HEK293 (cell line): ENCODE measurements around the gene LRIT1.

Source experiments
- CTCF ChIA-PET: fragments of 350-600 bp; formaldehyde crosslinking; extraction: SDS; loops from one replicate; lab custom pipeline; 2021; ENCODE audit warnings: antibody characterized with exemption; lab: Yijun Ruan, JAX
- POLR2A ChIA-PET: fragments of 300-600 bp; formaldehyde crosslinking; extraction: SDS; loops from one replicate; lab custom pipeline; 2020; ENCODE audit warnings: antibody characterized with exemption, inconsistent platforms; lab: Yijun Ruan, JAX
- H3K27ac ChIP-seq: fragments of 200-500 bp; sonication (Bioruptor generic); 2 replicates; pipeline ENCODE4 v1.5.1; 2014; ENCODE audit warnings: low read depth, low read length, control low read depth, inconsistent platforms; ENCODE audit errors: extremely low read depth
- H3K36me3 ChIP-seq, 2 experiments: fragments of 200-500 bp in 1 of 2; sonication (Bioruptor generic) in 1 of 2; 1 replicate in 1 of 2; 2 replicates in 1 of 2; pipeline ENCODE4 v1.5.1; 2014 to 2017; ENCODE audit warnings: inconsistent platforms in 2 of 2, low read length in 2 of 2; ENCODE audit not compliant: control insufficient read depth in 2 of 2, insufficient read depth in 1 of 2
- H3K4me1 ChIP-seq: fragments of 200-500 bp; sonication (Bioruptor generic); 2 replicates; pipeline ENCODE4 v1.5.1; 2014; ENCODE audit warnings: mild to moderate bottlenecking, low read length, inconsistent platforms; ENCODE audit not compliant: control insufficient read depth, insufficient read depth
- H3K4me3 ChIP-seq: 2 replicates; pipeline ENCODE4 v1.5.1; 2011; ENCODE audit warnings: low read depth, mild to moderate bottlenecking, control low read depth, low read length, moderate library complexity
- H3K9me3 ChIP-seq: fragments of 200-500 bp; sonication (Bioruptor generic); 2 replicates; pipeline ENCODE4 v1.5.1; 2014; ENCODE audit warnings: low read depth, low read length, inconsistent platforms; ENCODE audit not compliant: control insufficient read depth, insufficient read depth
- EGR2 ChIP-seq: fragments of 450-650 bp; formaldehyde crosslinking; IDR thresholded peaks from 2 replicates; pipeline ENCODE4 v1.5.1; 2016; ENCODE audit warnings: low read depth, missing biosample characterization, missing genetic modification characterization
- PRDM1 ChIP-seq: fragments of 450-650 bp; formaldehyde crosslinking; IDR thresholded peaks from 2 replicates; pipeline ENCODE4; 2016; ENCODE audit warnings: missing biosample characterization, missing genetic modification characterization
- SP7 ChIP-seq: fragments of 450-650 bp; formaldehyde crosslinking; IDR thresholded peaks from 2 replicates; pipeline ENCODE4 v1.5.1; 2016; ENCODE audit warnings: missing biosample characterization, missing genetic modification characterization
- TCF7L2 ChIP-seq: IDR thresholded peaks from 2 replicates; pipeline ENCODE4 v1.6.1; 2011; ENCODE audit warnings: low read depth, mild to moderate bottlenecking, inconsistent platforms, low read length, moderate library complexity, borderline replicate concordance
- ZBTB20 ChIP-seq: fragments of 450-650 bp; formaldehyde crosslinking; IDR thresholded peaks from 2 replicates; pipeline ENCODE4 v1.5.1; 2016; ENCODE audit warnings: missing biosample characterization, missing genetic modification characterization
- ZFP69B ChIP-seq: fragments of 450-650 bp; formaldehyde crosslinking; IDR thresholded peaks from 2 replicates; pipeline ENCODE4 v1.5.1; 2016; ENCODE audit warnings: missing biosample characterization, missing genetic modification characterization
- ZNF157 ChIP-seq: fragments of 450-650 bp; formaldehyde crosslinking; IDR thresholded peaks from 2 replicates; pipeline ENCODE4 v1.5.1; 2016; ENCODE audit warnings: missing biosample characterization, missing genetic modification characterization
- ZNF335 ChIP-seq: fragments of 450-650 bp; formaldehyde crosslinking; conservative IDR thresholded peaks from 2 replicates; pipeline ENCODE4 v1.5.1; 2016; ENCODE audit warnings: missing biosample characterization, missing genetic modification characterization
- ZNF404 ChIP-seq: fragments of 450-650 bp; formaldehyde crosslinking; IDR thresholded peaks from 2 replicates; pipeline ENCODE4 v1.5.1; 2017; ENCODE audit warnings: missing biosample characterization, missing genetic modification characterization
- ZNF768 ChIP-seq: fragments of 450-650 bp; formaldehyde crosslinking; IDR thresholded peaks from 2 replicates; pipeline ENCODE4 v1.5.1; 2018; ENCODE audit warnings: missing biosample characterization, mild to moderate bottlenecking, missing genetic modification characterization
- TF ChIP-seq, protein P1 (sequence below): fragments of 450-650 bp; formaldehyde crosslinking; IDR thresholded peaks from 2 replicates; pipeline ENCODE4 v1.5.1; 2016; ENCODE audit warnings: missing biosample characterization, missing genetic modification characterization
- TF ChIP-seq, protein P2 (sequence below): fragments of 450-650 bp; formaldehyde crosslinking; IDR thresholded peaks from 2 replicates; pipeline ENCODE4 v1.5.1; 2016; ENCODE audit warnings: missing biosample characterization, missing genetic modification characterization
- TF ChIP-seq, protein P3 (sequence below): fragments of 450-650 bp; formaldehyde crosslinking; optimal IDR thresholded peaks from 2 replicates; pipeline ENCODE3; 2016; ENCODE audit warnings: missing biosample characterization, mild to moderate bottlenecking, missing genetic modification characterization
- TF ChIP-seq, protein P4 (sequence below): fragments of 450-650 bp; formaldehyde crosslinking; IDR thresholded peaks from 2 replicates; pipeline ENCODE4 v1.5.1; 2016; ENCODE audit warnings: missing biosample characterization, missing genetic modification characterization
- TF ChIP-seq, protein P5 (sequence below): fragments of 450-650 bp; formaldehyde crosslinking; IDR thresholded peaks from 2 replicates; pipeline ENCODE4; 2016; ENCODE audit warnings: missing biosample characterization, missing genetic modification characterization
- TF ChIP-seq, protein P6 (sequence below): fragments of 450-650 bp; formaldehyde crosslinking; IDR thresholded peaks from 2 replicates; pipeline ENCODE4 v1.5.1; 2017; ENCODE audit warnings: missing biosample characterization, missing genetic modification characterization

The LRIT1 gene

DNA sequence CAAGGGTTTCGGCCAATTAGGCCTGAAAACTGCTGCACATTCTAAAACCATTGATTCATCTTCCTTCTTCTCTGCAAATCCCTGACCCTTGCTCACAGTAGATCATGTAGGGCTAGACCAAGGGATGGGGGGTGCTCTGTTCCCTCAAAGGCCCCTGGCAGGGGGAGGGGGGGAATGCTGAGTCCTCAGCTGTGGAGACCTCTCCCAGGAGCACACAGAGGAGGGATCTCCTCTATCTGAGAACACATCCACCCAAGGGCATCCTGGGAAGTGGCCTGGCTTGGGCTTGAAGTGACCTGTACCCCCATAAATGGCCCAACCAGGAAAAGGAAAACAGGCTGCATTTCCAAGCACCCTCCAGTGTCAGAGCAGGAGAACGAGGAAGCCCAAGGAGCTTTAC, 48.0 kb downstream of the LRIT1 start:
- no peak overlapping the region for H3K4me3 ChIP-seq
- TF ChIP-seq ZNF404 (tag by site-specific recombination), result no peak
- no peak for TF ChIP-seq PRDM1 (tag by site-specific recombination)
- no peak for TF ChIP-seq ZFP69B (tag by site-specific recombination)
- TF ChIP-seq, protein P1, sequence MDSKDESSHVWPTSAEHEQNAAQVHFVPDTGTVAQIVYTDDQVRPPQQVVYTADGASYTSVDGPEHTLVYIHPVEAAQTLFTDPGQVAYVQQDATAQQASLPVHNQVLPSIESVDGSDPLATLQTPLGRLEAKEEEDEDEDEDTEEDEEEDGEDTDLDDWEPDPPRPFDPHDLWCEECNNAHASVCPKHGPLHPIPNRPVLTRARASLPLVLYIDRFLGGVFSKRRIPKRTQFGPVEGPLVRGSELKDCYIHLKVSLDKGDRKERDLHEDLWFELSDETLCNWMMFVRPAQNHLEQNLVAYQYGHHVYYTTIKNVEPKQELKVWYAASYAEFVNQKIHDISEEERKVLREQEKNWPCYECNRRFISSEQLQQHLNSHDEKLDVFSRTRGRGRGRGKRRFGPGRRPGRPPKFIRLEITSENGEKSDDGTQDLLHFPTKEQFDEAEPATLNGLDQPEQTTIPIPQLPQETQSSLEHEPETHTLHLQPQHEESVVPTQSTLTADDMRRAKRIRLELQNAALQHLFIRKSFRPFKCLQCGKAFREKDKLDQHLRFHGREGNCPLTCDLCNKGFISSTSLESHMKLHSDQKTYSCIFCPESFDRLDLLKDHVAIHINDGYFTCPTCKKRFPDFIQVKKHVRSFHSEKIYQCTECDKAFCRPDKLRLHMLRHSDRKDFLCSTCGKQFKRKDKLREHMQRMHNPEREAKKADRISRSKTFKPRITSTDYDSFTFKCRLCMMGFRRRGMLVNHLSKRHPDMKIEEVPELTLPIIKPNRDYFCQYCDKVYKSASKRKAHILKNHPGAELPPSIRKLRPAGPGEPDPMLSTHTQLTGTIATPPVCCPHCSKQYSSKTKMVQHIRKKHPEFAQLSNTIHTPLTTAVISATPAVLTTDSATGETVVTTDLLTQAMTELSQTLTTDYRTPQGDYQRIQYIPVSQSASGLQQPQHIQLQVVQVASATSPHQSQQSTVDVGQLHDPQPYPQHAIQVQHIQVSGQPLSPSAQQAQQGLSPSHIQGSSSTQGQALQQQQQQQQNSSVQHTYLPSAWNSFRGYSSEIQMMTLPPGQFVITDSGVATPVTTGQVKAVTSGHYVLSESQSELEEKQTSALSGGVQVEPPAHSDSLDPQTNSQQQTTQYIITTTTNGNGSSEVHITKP, result peak; percentile 91
- TF ChIP-seq ZNF157 (tag by site-specific recombination), result no peak
- no peak for TF ChIP-seq ZBTB20
- POLR2A ChIA-PET, result no interaction called here
- CTCF ChIA-PET, result interaction anchor here (2.0 kb wide), 1 partner anchor 12 kb away, joined by 9 read pairs; no protein-coding TSS in a partner anchor
- H3K4me1 ChIP-seq, result peaks cover 8% of the 10 kb centered on the region
- H3K36me3 ChIP-seq, result no peaks in the 10 kb centered on the region
- no peaks in the 10 kb centered on the region for H3K9me3 ChIP-seq
- H3K27ac ChIP-seq, result no peak overlapping the region

DNA sequence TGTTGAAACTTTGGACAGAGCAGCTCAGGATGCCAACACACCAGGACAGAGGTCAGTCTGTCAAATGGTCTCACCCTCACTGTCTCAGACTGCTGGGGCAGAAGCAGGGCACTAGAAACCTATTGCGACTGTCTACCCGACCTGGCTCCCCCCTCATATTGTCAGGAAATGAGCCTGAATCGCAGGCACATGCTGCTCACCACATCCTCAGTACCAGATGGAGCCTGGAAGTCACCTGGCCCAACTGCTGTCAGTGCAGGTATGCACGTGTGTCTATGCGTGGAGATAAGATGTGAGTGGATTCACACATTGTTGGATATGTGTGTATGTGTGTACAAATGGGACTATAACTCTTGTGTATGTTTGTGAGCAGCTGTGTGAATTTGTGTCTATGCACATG, 50.2 kb downstream of the LRIT1 start:
- no peak overlapping the region for H3K4me3 ChIP-seq
- peaks cover 5% of the 10 kb centered on the region for H3K4me1 ChIP-seq
- ChIA-PET POLR2A (no interaction called here), CTCF (interaction anchor here (1.1 to 1.8 kb wide), 2 partner anchors 12 to 43 kb away, joined by 4 to 5 read pairs; no protein-coding TSS in a partner anchor)
- TF ChIP-seq, protein P2, sequence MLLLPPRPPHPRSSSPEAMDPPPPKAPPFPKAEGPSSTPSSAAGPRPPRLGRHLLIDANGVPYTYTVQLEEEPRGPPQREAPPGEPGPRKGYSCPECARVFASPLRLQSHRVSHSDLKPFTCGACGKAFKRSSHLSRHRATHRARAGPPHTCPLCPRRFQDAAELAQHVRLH (tag by site-specific recombination), result no peak
- TF ChIP-seq, protein P3, sequence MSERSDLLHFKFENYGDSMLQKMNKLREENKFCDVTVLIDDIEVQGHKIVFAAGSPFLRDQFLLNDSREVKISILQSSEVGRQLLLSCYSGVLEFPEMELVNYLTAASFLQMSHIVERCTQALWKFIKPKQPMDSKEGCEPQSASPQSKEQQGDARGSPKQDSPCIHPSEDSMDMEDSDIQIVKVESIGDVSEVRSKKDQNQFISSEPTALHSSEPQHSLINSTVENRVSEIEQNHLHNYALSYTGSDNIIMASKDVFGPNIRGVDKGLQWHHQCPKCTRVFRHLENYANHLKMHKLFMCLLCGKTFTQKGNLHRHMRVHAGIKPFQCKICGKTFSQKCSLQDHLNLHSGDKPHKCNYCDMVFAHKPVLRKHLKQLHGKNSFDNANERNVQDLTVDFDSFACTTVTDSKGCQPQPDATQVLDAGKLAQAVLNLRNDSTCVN (tag by site-specific recombination), result no peak
- TF ChIP-seq ZNF335 (tag by site-specific recombination) (no peak), SP7 (no peak)
- TF ChIP-seq, protein P4, sequence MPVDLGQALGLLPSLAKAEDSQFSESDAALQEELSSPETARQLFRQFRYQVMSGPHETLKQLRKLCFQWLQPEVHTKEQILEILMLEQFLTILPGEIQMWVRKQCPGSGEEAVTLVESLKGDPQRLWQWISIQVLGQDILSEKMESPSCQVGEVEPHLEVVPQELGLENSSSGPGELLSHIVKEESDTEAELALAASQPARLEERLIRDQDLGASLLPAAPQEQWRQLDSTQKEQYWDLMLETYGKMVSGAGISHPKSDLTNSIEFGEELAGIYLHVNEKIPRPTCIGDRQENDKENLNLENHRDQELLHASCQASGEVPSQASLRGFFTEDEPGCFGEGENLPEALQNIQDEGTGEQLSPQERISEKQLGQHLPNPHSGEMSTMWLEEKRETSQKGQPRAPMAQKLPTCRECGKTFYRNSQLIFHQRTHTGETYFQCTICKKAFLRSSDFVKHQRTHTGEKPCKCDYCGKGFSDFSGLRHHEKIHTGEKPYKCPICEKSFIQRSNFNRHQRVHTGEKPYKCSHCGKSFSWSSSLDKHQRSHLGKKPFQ (tag by site-specific recombination), result no peak
- no peaks in the 10 kb centered on the region for H3K36me3 ChIP-seq
- H3K27ac ChIP-seq, result no peak overlapping the region
- H3K9me3 ChIP-seq, result no peaks in the 10 kb centered on the region

DNA sequence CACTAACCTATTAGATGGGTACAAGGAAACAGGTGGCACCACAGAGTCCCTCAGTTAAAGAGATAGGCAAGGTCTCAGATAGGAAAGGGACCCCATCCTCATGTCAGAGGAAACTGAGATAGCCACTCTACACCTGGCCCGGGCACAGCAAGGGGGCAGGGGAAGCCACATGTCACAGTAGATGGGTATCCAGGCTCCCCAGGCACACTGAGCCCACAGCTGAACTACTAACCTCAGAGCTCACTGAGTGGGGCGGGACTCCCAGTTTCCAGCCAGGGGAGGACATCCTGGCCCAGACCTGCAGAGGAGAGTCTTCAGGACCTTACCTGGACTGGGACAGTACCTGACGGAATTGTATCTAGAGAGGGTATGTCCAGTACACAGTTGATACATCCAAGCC, 50.7 kb downstream of the LRIT1 start:
- H3K9me3 ChIP-seq, result no peaks in the 10 kb centered on the region
- TF ChIP-seq TCF7L2 (no peak), EGR2 (tag by site-specific recombination) (no peak), ZNF768 (tag by site-specific recombination) (no peak)
- TF ChIP-seq, protein P2 (tag by site-specific recombination), result no peak
- TF ChIP-seq, protein P5, sequence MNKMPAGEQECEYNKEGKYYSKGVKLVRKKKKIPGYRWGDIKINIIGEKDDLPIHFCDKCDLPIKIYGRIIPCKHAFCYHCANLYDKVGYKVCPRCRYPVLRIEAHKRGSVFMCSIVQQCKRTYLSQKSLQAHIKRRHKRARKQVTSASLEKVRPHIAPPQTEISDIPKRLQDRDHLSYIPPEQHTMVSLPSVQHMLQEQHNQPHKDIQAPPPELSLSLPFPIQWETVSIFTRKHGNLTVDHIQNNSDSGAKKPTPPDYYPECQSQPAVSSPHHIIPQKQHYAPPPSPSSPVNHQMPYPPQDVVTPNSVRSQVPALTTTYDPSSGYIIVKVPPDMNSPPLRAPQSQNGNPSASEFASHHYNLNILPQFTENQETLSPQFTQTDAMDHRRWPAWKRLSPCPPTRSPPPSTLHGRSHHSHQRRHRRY (tag by site-specific recombination), result no peak
- TF ChIP-seq, protein P3 (tag by site-specific recombination), result no peak
- TF ChIP-seq, protein P6, sequence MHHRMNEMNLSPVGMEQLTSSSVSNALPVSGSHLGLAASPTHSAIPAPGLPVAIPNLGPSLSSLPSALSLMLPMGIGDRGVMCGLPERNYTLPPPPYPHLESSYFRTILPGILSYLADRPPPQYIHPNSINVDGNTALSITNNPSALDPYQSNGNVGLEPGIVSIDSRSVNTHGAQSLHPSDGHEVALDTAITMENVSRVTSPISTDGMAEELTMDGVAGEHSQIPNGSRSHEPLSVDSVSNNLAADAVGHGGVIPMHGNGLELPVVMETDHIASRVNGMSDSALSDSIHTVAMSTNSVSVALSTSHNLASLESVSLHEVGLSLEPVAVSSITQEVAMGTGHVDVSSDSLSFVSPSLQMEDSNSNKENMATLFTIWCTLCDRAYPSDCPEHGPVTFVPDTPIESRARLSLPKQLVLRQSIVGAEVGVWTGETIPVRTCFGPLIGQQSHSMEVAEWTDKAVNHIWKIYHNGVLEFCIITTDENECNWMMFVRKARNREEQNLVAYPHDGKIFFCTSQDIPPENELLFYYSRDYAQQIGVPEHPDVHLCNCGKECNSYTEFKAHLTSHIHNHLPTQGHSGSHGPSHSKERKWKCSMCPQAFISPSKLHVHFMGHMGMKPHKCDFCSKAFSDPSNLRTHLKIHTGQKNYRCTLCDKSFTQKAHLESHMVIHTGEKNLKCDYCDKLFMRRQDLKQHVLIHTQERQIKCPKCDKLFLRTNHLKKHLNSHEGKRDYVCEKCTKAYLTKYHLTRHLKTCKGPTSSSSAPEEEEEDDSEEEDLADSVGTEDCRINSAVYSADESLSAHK (tag by site-specific recombination), result no peak
- POLR2A ChIA-PET, result no interaction called here
- H3K4me3 ChIP-seq, result no peak overlapping the region
- peaks cover 3% of the 10 kb centered on the region for H3K4me1 ChIP-seq
- CTCF ChIA-PET, result interaction anchor here (1.8 kb wide), 1 partner anchor 13 kb away, joined by 5 read pairs; no protein-coding TSS in a partner anchor
- H3K36me3 ChIP-seq, result no peaks in the 10 kb centered on the region
- H3K27ac ChIP-seq, result no peak overlapping the region
